Neural progenitor cell (in vitro differentiated cells): ENCODE data around the gene TRABD2B. TPM values are rescaled to one million over a fixed set of nuclear protein-coding genes. Genes with fewer than 3 reads are reported as not detected.

ENCODE experiments used
- DNase-seq: peaks from one replicate; pipeline ENCODE4 v3.0.0-alpha.2; 2016; ENCODE audit warnings: low spot score
- H2AFZ ChIP-seq: fragments of 200-600 bp; sonication (generic); replicated peaks from 2 replicates; pipeline ENCODE4 v1.6.1; 2016; ENCODE audit warnings: antibody characterized with exemption
- H3F3A ChIP-seq: fragments of 200-600 bp; sonication (generic); 2 replicates; pipeline ENCODE4 v1.6.1; 2016; ENCODE audit warnings: antibody characterized with exemption, low read depth
- H3K27ac ChIP-seq: fragments of 200-600 bp; sonication (generic); 2 replicates; pipeline ENCODE4 v1.5.1; 2016; ENCODE audit warnings: mild to moderate bottlenecking
- H3K27me3 ChIP-seq: fragments of 200-600 bp; sonication (generic); 2 replicates; pipeline ENCODE4 v1.6.1; 2016; ENCODE audit warnings: mild to moderate bottlenecking, moderate library complexity
- H3K36me3 ChIP-seq: fragments of 200-600 bp; sonication (generic); 2 replicates; pipeline ENCODE4 v1.5.1; 2016
- H3K4me1 ChIP-seq: fragments of 200-600 bp; sonication (generic); 2 replicates; pipeline ENCODE4 v1.6.1; 2016; ENCODE audit warnings: mixed run types
- H3K4me2 ChIP-seq: fragments of 200-600 bp; sonication (generic); 2 replicates; pipeline ENCODE4 v1.6.1; 2016
- H3K4me3 ChIP-seq: fragments of 200-600 bp; sonication (generic); 2 replicates; pipeline ENCODE4 v1.5.1; 2016
- H3K79me2 ChIP-seq: fragments of 200-600 bp; sonication (generic); 2 replicates; pipeline ENCODE4 v1.6.1; 2016; ENCODE audit warnings: low read depth
- H3K9ac ChIP-seq: fragments of 200-600 bp; sonication (generic); 2 replicates; pipeline ENCODE4 v1.6.1; 2016
- H3K9me3 ChIP-seq: fragments of 200-600 bp; sonication (generic); 2 replicates; pipeline ENCODE4 v1.5.1; 2016; ENCODE audit warnings: low read depth
- H4K20me1 ChIP-seq: fragments of 200-600 bp; sonication (generic); 2 replicates; pipeline ENCODE4 v1.6.1; 2016; ENCODE audit warnings: low read depth
- H3K27ac Mint-ChIP-seq: 3 replicates; pipeline ENCODE4 v1.8.0; 2021; ENCODE audit warnings: mixed read lengths
- H3K27me3 Mint-ChIP-seq: 2 replicates; pipeline ENCODE4 v1.8.0; 2022; ENCODE audit warnings: low read depth, mild to moderate bottlenecking, inconsistent platforms, moderate library complexity, mixed read lengths; ENCODE audit not compliant: insufficient read depth
- H3K36me3 Mint-ChIP-seq: 3 replicates; pipeline ENCODE4 v1.8.0; 2021; ENCODE audit warnings: mixed read lengths
- H3K4me1 Mint-ChIP-seq: 3 replicates; pipeline ENCODE4 v1.8.0; 2021; ENCODE audit warnings: mixed read lengths
- H3K4me3 Mint-ChIP-seq: 3 replicates; pipeline ENCODE4 v1.8.0; 2021; ENCODE audit warnings: mild to moderate bottlenecking, moderate library complexity, mixed read lengths
- H3K9me3 Mint-ChIP-seq: 3 replicates; pipeline ENCODE4 v1.8.0; 2020; ENCODE audit warnings: mixed read lengths
- EZH2 ChIP-seq: fragments of 200-600 bp; sonication (generic); IDR thresholded peaks from 2 replicates; pipeline ENCODE4 v1.6.1; 2017; ENCODE audit warnings: antibody characterized with exemption, mild to moderate bottlenecking, moderate library complexity
- EZH2phosphoT487 ChIP-seq: fragments of 200-600 bp; sonication (generic); IDR thresholded peaks from 2 replicates; pipeline ENCODE4 v1.6.1; 2017; ENCODE audit warnings: antibody characterized with exemption
- total RNA-seq: library from RNA; depleted of rRNA; stranded (reverse); fragments of >200 nt; gene quantifications from 2 replicates; pipeline ENCODE4 v1.2.3, GENCODE V29; 2015; ENCODE audit warnings: low replicate concordance
- TF ChIP-seq, protein P1 (sequence below): fragments of 200-600 bp; sonication (generic); IDR thresholded peaks from 2 replicates; pipeline ENCODE4 v1.5.1; 2017; ENCODE audit warnings: antibody characterized with exemption, mild to moderate bottlenecking

The TRABD2B gene
- total RNA-seq, 1 donor from 2014 or later, result 0.09 TPM

DNA sequence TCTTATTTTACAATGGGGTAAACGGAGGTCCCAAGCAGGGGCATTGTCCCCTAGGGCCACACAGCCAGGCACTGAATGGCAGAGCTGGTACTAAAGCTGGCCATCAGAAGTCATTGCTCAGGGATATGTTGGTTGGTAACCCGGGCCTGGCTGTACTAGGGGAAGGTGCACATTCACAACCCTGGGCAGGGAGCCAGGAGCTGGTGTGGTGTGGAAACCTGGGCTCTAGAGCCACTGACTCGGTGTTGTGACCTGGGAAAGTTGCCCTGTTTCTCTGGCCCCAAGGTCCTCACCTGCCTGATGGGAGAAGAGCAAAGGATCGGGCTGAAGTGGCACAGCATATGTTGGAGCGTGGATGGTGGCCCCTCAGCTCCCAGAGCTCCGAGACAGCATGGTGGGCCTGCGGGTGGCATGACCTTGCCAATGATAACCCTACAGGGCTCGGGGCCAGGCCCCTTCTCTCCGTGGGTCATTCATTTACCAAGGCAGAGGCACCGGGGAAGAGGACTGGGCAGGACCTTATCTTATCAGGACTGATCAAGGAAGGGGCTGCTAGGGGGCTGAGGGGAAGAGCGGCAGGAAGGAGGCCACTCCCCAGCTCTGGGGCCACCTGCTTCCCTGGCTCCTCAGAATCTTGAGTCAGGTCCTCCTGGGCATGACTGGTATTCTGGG is 274.1 kb downstream of the TRABD2B start:
- H3K79me2 ChIP-seq, result no peaks in the 10 kb centered on the region
- TF ChIP-seq EZH2phosphoT487, result no peak
- no peak for TF ChIP-seq EZH2
- TF ChIP-seq, protein P1, sequence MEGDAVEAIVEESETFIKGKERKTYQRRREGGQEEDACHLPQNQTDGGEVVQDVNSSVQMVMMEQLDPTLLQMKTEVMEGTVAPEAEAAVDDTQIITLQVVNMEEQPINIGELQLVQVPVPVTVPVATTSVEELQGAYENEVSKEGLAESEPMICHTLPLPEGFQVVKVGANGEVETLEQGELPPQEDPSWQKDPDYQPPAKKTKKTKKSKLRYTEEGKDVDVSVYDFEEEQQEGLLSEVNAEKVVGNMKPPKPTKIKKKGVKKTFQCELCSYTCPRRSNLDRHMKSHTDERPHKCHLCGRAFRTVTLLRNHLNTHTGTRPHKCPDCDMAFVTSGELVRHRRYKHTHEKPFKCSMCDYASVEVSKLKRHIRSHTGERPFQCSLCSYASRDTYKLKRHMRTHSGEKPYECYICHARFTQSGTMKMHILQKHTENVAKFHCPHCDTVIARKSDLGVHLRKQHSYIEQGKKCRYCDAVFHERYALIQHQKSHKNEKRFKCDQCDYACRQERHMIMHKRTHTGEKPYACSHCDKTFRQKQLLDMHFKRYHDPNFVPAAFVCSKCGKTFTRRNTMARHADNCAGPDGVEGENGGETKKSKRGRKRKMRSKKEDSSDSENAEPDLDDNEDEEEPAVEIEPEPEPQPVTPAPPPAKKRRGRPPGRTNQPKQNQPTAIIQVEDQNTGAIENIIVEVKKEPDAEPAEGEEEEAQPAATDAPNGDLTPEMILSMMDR, result no peak
- Mint-ChIP-seq H3K27ac (no peak overlapping the region), H3K4me1 (peaks cover 11% of the 10 kb centered on the region), H3K27me3 (peaks cover 65% of the 10 kb centered on the region), H3K4me3 (no peak overlapping the region), H3K36me3 (no peaks in the 10 kb centered on the region), H3K9me3 (no peaks in the 10 kb centered on the region)
- no peak overlapping the region for H3K4me3 ChIP-seq
- no peak for DNase-seq
- no peak overlapping the region for H3K27ac ChIP-seq
- peaks cover 9% of the 10 kb centered on the region for H3F3A ChIP-seq
- no peak overlapping the region for H3K9ac ChIP-seq
- no peak overlapping the region for H3K4me2 ChIP-seq
- peaks cover 15% of the 10 kb centered on the region for H4K20me1 ChIP-seq
- no peaks in the 10 kb centered on the region for H3K36me3 ChIP-seq
- H2AFZ ChIP-seq, result no peak overlapping the region
- H3K4me1 ChIP-seq, result peaks cover 8% of the 10 kb centered on the region
- H3K9me3 ChIP-seq, result no peaks in the 10 kb centered on the region
- H3K27me3 ChIP-seq, result peaks cover 99% of the 10 kb centered on the region

DNA sequence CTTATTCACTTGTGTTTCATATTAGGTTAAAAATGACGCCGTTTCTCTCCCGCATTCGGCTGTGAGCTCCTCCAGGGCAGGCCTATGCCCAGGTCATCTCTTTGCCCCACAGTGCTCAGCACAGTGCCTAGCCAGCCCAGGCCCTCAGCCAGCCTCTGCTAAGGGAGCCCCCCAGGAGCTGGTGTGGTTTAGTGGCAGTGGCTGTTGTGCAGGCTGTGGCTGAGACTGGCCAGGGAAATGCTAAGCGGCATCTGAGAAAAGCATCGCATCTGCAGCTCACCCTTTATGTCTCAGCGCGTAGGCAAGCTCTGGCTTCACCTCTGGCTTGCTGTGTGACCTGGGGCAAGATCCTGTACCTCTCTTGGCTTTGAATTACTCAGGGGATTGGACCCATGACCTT is 275.1 kb downstream of the TRABD2B start:
- Histone ChIP-seq H3F3A (peaks cover 9% of the 10 kb centered on the region), H3K36me3 (no peaks in the 10 kb centered on the region), H3K4me2 (no peak overlapping the region), H4K20me1 (peaks cover 15% of the 10 kb centered on the region), H3K79me2 (no peaks in the 10 kb centered on the region), H3K9ac (no peak overlapping the region), H3K27me3 (peaks cover 99% of the 10 kb centered on the region), H3K4me3 (no peak overlapping the region), H3K4me1 (peaks cover 8% of the 10 kb centered on the region), H3K27ac (no peak overlapping the region), H2AFZ (no peak overlapping the region), H3K9me3 (no peaks in the 10 kb centered on the region)
- Mint-ChIP-seq H3K9me3 (no peaks in the 10 kb centered on the region), H3K27me3 (peaks cover 61% of the 10 kb centered on the region), H3K36me3 (no peaks in the 10 kb centered on the region), H3K4me3 (no peak overlapping the region), H3K27ac (no peak overlapping the region), H3K4me1 (peaks cover 11% of the 10 kb centered on the region)
- TF ChIP-seq EZH2phosphoT487 (no peak), EZH2 (no peak)
- TF ChIP-seq, protein P1, result no peak
- DNase-seq, result no peak

DNA sequence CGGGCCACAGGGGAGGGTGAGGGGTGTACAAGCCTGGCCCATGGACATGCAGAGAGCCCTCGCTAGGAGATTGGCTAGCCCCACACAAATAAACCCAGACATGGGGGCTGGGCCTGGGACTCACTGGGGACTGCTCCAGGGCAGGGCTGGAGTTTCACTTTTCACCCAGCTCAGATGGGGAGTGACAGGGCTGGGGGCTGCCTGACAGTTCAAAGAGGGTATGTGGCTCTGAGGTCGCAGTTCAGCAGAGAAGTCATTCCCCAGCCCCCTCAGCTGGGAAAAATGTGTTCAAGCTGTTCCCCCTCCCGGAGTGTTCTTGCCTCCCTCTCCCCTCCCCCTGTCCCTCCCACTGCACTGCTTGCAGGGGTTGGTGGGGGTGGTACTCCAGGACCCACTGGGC is 277.1 kb downstream of the TRABD2B start:
- Histone ChIP-seq H3K4me3 (no peak overlapping the region), H3K9ac (no peak overlapping the region), H4K20me1 (peaks cover 8% of the 10 kb centered on the region), H3K36me3 (no peaks in the 10 kb centered on the region), H3K4me2 (no peak overlapping the region), H3K9me3 (no peaks in the 10 kb centered on the region), H3F3A (peaks cover under 1% of the 10 kb centered on the region), H3K4me1 (peaks cover under 1% of the 10 kb centered on the region), H3K27me3 (peaks cover 99% of the 10 kb centered on the region), H3K79me2 (no peaks in the 10 kb centered on the region), H3K27ac (no peak overlapping the region), H2AFZ (no peak overlapping the region)
- Mint-ChIP-seq H3K4me3 (no peak overlapping the region), H3K9me3 (no peaks in the 10 kb centered on the region), H3K4me1 (peaks cover 4% of the 10 kb centered on the region), H3K36me3 (no peaks in the 10 kb centered on the region), H3K27me3 (peaks cover 57% of the 10 kb centered on the region), H3K27ac (no peak overlapping the region)
- no peak for DNase-seq
- TF ChIP-seq, protein P1, result no peak
- no peak for TF ChIP-seq EZH2
- TF ChIP-seq EZH2phosphoT487, result no peak
